A673 (cell line): ENCODE data around the gene NAPSA. TPM values are rescaled to one million over a fixed set of nuclear protein-coding genes. Genes with fewer than 3 reads are reported as not detected.
A peak's percentile ranks its signal among the peaks of the same experiment; 100 is the strongest.

Source experiments
- BruUV-seq: library from RNA; stranded (reverse); fragments of 400-500 nt; replicated peaks from 2 replicates; lab custom pipeline; 2021; lab: Mats Ljungman, UMichigan
- CTCF ChIA-PET: fragments of 300-600 bp; sonication (Branson Sonifier 250); formaldehyde crosslinking; loops from one replicate; lab custom pipeline; 2022; ENCODE audit warnings: antibody characterized with exemption; lab: Charles Lee
- POLR2A ChIA-PET: fragments of 300-600 bp; sonication (Branson Sonifier 250); formaldehyde crosslinking; loops from one replicate; lab custom pipeline; 2022; ENCODE audit warnings: antibody characterized with exemption; ENCODE audit not compliant: low non-redundant PET; lab: Charles Lee
- DNase-seq: peaks from one replicate; pipeline ENCODE4 v3.0.0-alpha.2; 2015; ENCODE audit warnings: low spot score
- H3K27ac ChIP-seq: fragments of 200-600 bp; sonication (generic); 2 replicates; pipeline ENCODE4 v1.5.1; 2016; ENCODE audit warnings: mixed run types, low read depth, mild to moderate bottlenecking, mixed read lengths, antibody characterized with exemption, low read length; ENCODE audit not compliant: poor library complexity, severe bottlenecking
- H3K27me3 ChIP-seq: fragments of 200-600 bp; sonication (generic); replicated peaks from 2 replicates; pipeline ENCODE4 v1.6.1; 2017; ENCODE audit warnings: mixed run types, low read depth, mild to moderate bottlenecking, mixed read lengths, antibody characterized with exemption, low read length; ENCODE audit not compliant: insufficient read depth, poor library complexity
- H3K36me3 ChIP-seq: fragments of 200-600 bp; sonication (generic); 2 replicates; pipeline ENCODE4 v1.6.1; 2016; ENCODE audit warnings: mixed run types, mild to moderate bottlenecking, mixed read lengths, antibody characterized with exemption, low read length; ENCODE audit not compliant: insufficient read depth, poor library complexity, severe bottlenecking
- H3K4me1 ChIP-seq: fragments of 200-600 bp; sonication (generic); 2 replicates; pipeline ENCODE4 v1.6.1; 2017; ENCODE audit warnings: mixed run types, mild to moderate bottlenecking, mixed read lengths, antibody characterized with exemption, low read length; ENCODE audit not compliant: insufficient read depth, poor library complexity, severe bottlenecking
- H3K4me3 ChIP-seq: fragments of 200-600 bp; sonication (generic); 2 replicates; pipeline ENCODE4 v1.5.1; 2016; ENCODE audit warnings: low read depth, mixed run types, mild to moderate bottlenecking, mixed read lengths, low read length; ENCODE audit not compliant: poor library complexity, severe bottlenecking
- H3K9me3 ChIP-seq: fragments of 200-600 bp; sonication (generic); 2 replicates; pipeline ENCODE4 v1.6.1; 2016; ENCODE audit warnings: mixed run types, low read depth, mild to moderate bottlenecking, mixed read lengths, antibody characterized with exemption, low read length; ENCODE audit not compliant: poor library complexity, severe bottlenecking
- CTCF ChIP-seq: fragments of 300-800, 200-600 bp; sonication (generic); conservative IDR thresholded peaks from 2 replicates; pipeline ENCODE4 v1.5.1; 2017; ENCODE audit warnings: low read depth, mild to moderate bottlenecking, antibody characterized with exemption, low read length, moderate library complexity, mixed read lengths
- EZH2 ChIP-seq: fragments of 200-600 bp; sonication (generic); IDR thresholded peaks from 2 replicates; pipeline ENCODE4 v1.6.1; 2017; ENCODE audit warnings: borderline replicate concordance, low read depth, mild to moderate bottlenecking, mixed read lengths, antibody characterized with exemption, low read length; ENCODE audit not compliant: poor library complexity, severe bottlenecking
- intact Hi-C: fragments of 100-400 bp; cut with micrococcal nuclease; formaldehyde crosslinking; loops from one replicate; pipeline ENCODE4 v1.10.0; 2022; ENCODE audit not compliant: unreplicated experiment
- total RNA-seq: library from RNA; stranded (reverse); gene quantifications from 2 replicates; pipeline ENCODE4 v1.2.3, GENCODE V29; 2021

NAPSA gene
- total RNA-seq, 1 experiment from 2014 or later = 0.47 TPM

- intact Hi-C loops = no loop called here
- Histone ChIP-seq H3K9me3 (no peaks in the 10 kb centered on the region), H3K4me1 (no peaks in the 10 kb centered on the region), H3K27me3 (no peaks in the 10 kb centered on the region), H3K4me3 (no peak overlapping the region), H3K36me3 (peaks cover 22% of the 10 kb centered on the region), H3K27ac (no peak overlapping the region)
- ChIA-PET POLR2A (interaction anchor here (0.6 kb wide), 1 partner anchor 24 kb away, joined by 3 read pairs; no protein-coding TSS in a partner anchor), CTCF (no interaction called here)
- BruUV-seq = no TSS peak
- TF ChIP-seq EZH2 (no peak), CTCF (no peak)
- DNase-seq = no peak
These were observed 22.4 kb upstream of the NAPSA start for GRCh38 chr19:50387868-50388245.

- TF ChIP-seq EZH2 (no peak), CTCF (no peak)
- BruUV-seq = no TSS peak
- DNase-seq = no peak
- ChIA-PET CTCF (no interaction called here), POLR2A (no interaction called here)
- Histone ChIP-seq H3K4me1 (no peaks in the 10 kb centered on the region), H3K36me3 (peaks cover 23% of the 10 kb centered on the region), H3K4me3 (no peak overlapping the region), H3K27me3 (no peaks in the 10 kb centered on the region), H3K9me3 (no peaks in the 10 kb centered on the region), H3K27ac (no peak overlapping the region)
- intact Hi-C loops = no loop called here
These were observed 21.9 kb upstream of the NAPSA start for GRCh38 chr19:50387176-50387867.

- intact Hi-C loops = no loop called here
- no peaks in the 10 kb centered on the region for H3K4me1 ChIP-seq
- H3K36me3 ChIP-seq = peaks cover 27% of the 10 kb centered on the region
- no peaks in the 10 kb centered on the region for H3K27me3 ChIP-seq
- CTCF ChIA-PET = interaction anchor here (0.6 to 1.3 kb wide), 3 partner anchors 16 to 254 kb away, joined by 3 to 6 read pairs (median 4); no protein-coding TSS in a partner anchor
- POLR2A ChIA-PET = no interaction called here
- H3K27ac ChIP-seq = peak overlapping the region; percentile 92
- no peak for DNase-seq
- H3K4me3 ChIP-seq = peak overlapping the region; percentile 61
- H3K9me3 ChIP-seq = no peaks in the 10 kb centered on the region
- TSS peak; percentile 33 for BruUV-seq
- TF ChIP-seq CTCF = no peak
- TF ChIP-seq EZH2 = no peak
These were observed 19.5 kb upstream of the NAPSA start for GRCh38 chr19:50384685-50385535.
